Activated T-helper 9 cell treated with anti-CD3 and anti-CD28 coated beads, Interleukin-2, amount 50 U/mL, for 16 hours (primary cell): Measurements from ENCODE around the gene PCDHGB5.
"Not testable (repeated sequence)": the region's sequence is repeated elsewhere in the genome, so short reads cannot be mapped to it uniquely, and the experiment has no call there.

Source experiments
- DNase-seq: peaks from one replicate; pipeline ENCODE4 v3.0.0-alpha.2; 2020; ENCODE audit warnings: low read depth

Gene PCDHGB5

GRCh38 chr5:141382469-141383294 is 15.1 kb upstream of the PCDHGB5 start, which contains the start of gene PCDHGA7:
Gene PCDHGA7, plus strand, starts transcription at chr5:141382742. Its CDS starts 158 bp downstream, at chr5:141382900.
- DNase-seq, result no peak

- DNase-seq, result no peak
Measured at GRCh38 chr5:141383345-141383744, 14.4 kb upstream of the PCDHGB5 start.

GRCh38 chr5:141384471-141385267 is 13.1 kb upstream of the PCDHGB5 start:
- DNase-seq, result no peak

- not testable (repeated sequence) for DNase-seq
Measured at GRCh38 chr5:141387557-141388311, 10.0 kb upstream of the PCDHGB5 start, which contains the start of gene PCDHGB4. Gene PCDHGB4, plus strand, starts transcription at chr5:141387698. Its CDS starts 187 bp downstream, at chr5:141387885.

- no peak for DNase-seq
Measured at GRCh38 chr5:141388661-141389060, 9.1 kb upstream of the PCDHGB5 start.

- DNase-seq, result no peak
Measured at GRCh38 chr5:141389153-141390042, 8.3 kb upstream of the PCDHGB5 start.

GRCh38 chr5:141392429-141393198 is 5.1 kb upstream of the PCDHGB5 start, which contains the start of gene PCDHGA8:
Gene PCDHGA8, plus strand, starts transcription at chr5:141392633. Its CDS starts 181 bp downstream, at chr5:141392814.
- no peak for DNase-seq

GRCh38 chr5:141393267-141393666 is 4.5 kb upstream of the PCDHGB5 start:
- DNase-seq, result no peak

- not testable (repeated sequence) for DNase-seq
Measured at GRCh38 chr5:141394401-141395187, 3.2 kb upstream of the PCDHGB5 start.

GRCh38 chr5:141398608-141399007 is 861 bp downstream of the PCDHGB5 start:
- DNase-seq, result no peak

GRCh38 chr5:141399555-141400258 is 2.0 kb downstream of the PCDHGB5 start:
- DNase-seq, result no peak

- no peak for DNase-seq
Measured at GRCh38 chr5:141402553-141403243, 5.0 kb downstream of the PCDHGB5 start, which contains the start of gene PCDHGA9. Gene PCDHGA9, plus strand, starts transcription at chr5:141402778. Its CDS starts 175 bp downstream, at chr5:141402953.

GRCh38 chr5:141403387-141403786 is 5.6 kb downstream of the PCDHGB5 start:
- no peak for DNase-seq

GRCh38 chr5:141407790-141408505 is 10.2 kb downstream of the PCDHGB5 start, which contains the start of gene PCDHGB6:
Gene PCDHGB6, plus strand, starts transcription at chr5:141408021. Its CDS starts 182 bp downstream, at chr5:141408203.
- not testable (repeated sequence) for DNase-seq

GRCh38 chr5:141409598-141410306 is 12.0 kb downstream of the PCDHGB5 start:
- DNase-seq, result no peak

- DNase-seq, result no peak
Measured at GRCh38 chr5:141411575-141411974, 13.8 kb downstream of the PCDHGB5 start.
